Thyroid gland (tissue), 4 donors: ENCODE data around the gene LRGUK. TPM values are rescaled to one million over a fixed set of nuclear protein-coding genes. Genes with fewer than 3 reads are reported as not detected.

Source experiments
- DNase-seq, 2 donors: peaks; one replicate each; pipeline ENCODE4 v3.0.0-alpha.2; 2019
- H3K27ac ChIP-seq, 3 donors: fragments of 200-600 bp; sonication (generic); 1 replicate in 2 of 3; 2 replicates in 1 of 3; pipeline ENCODE4 v1.5.1; 2016 to 2019; ENCODE audit warnings: mild to moderate bottlenecking in 1 of 3, moderate library complexity in 1 of 3
- H3K27me3 ChIP-seq: fragments of 200-600 bp; sonication (generic); one replicate; pipeline ENCODE4 v1.5.1; 2019
- H3K36me3 ChIP-seq, 2 donors: fragments of 200-600 bp; sonication (generic); one replicate each; pipeline ENCODE4 v1.5.1; 2016 to 2019
- H3K4me1 ChIP-seq, 2 donors: fragments of 200-600 bp; sonication (generic); one replicate each; pipeline ENCODE4 v1.5.1; 2017 to 2019
- H3K4me3 ChIP-seq, 3 donors: fragments of 200-600 bp; sonication (generic); replicated peaks in 1 of 3; 1 replicate in 2 of 3; 2 replicates in 1 of 3; pipeline ENCODE4 v1.5.1; 2016; ENCODE audit warnings: mild to moderate bottlenecking in 1 of 3
- H3K9me3 ChIP-seq: fragments of 200-600 bp; sonication (generic); one replicate; pipeline ENCODE4 v1.5.1; 2017
- POLR2A ChIP-seq, 2 donors: fragments of 450-650 bp; IDR thresholded peaks; one replicate each; pipeline ENCODE4 v1.6.1; 2017; ENCODE audit warnings: antibody characterized with exemption in 2 of 2, mild to moderate bottlenecking in 2 of 2, moderate library complexity in 1 of 2
- WGBS, 2 donors: methylation state at CpG; one replicate each; pipeline ENCODE4 v1.1.5; 2017; 5-methylcytosine and 5-hydroxymethylcytosine counted together
- intact Hi-C: fragments of 100-400 bp; cut with DNase I; formaldehyde crosslinking; loops from one replicate; pipeline ENCODE4 v1.15.1; 2023
- total RNA-seq, 4 donors: library from RNA; depleted of rRNA; stranded (reverse); fragments of >200 nt; gene quantifications; one replicate each; pipeline ENCODE4 v1.2.3, GENCODE V29; 2016
- TF ChIP-seq, protein P1 (sequence below), 6 experiments: fragments of 200-600 bp in 3 of 6; fragments of 450-650 bp in 3 of 6; sonication (generic) in 3 of 6; IDR thresholded peaks; one replicate each; pipeline ENCODE4 v1.5.1; 2016 to 2019; ENCODE audit warnings: antibody characterized with exemption in 6 of 6, mild to moderate bottlenecking in 2 of 6, inconsistent platforms in 1 of 6, moderate library complexity in 1 of 6

Gene LRGUK
- total RNA-seq, 4 donors from 2014 or later = 0.67 to 3.7 (median 2.7) TPM

DNA sequence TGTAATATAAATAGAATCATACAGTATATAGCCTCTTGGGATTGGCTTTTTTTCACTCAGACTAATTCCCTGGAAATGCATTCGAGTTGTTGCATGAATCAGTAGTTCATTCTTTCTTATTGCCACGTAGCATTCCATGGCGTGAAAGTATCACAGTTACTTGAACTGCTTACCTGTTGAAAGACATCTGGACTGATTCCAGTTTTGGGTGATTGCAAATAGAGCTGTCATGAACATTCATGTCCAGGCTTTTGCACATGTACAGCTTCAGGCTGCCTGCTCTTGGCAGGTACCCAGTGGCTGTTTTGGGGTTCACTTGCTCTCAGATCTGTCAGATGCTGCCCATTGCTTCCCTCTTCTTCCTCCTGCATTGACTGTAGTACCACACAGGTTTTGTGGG lies 54.9 kb downstream of the LRGUK start:
- 56 to 59% methylated on average over 3 of the region's 3 CpGs for WGBS, 2 donors

DNA sequence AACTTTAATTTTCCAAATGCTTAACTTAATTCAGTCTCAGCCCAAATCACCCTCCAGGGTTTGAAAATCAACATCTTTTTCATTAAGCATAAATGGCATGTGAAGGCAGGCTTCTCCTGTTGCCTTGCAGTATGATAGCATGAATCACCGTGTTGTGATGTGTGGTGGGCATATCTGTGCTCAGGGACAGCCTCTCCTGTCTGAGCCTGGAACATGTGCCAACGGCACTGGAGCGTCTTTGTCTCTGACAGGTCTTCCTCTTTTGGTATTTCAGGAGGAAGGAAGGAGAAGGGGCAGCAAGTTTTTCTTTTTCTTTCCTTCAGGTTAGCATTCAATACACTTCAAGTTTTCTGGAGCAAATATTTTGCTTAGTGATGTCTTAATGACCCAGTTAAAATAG lies 57.6 kb downstream of the LRGUK start:
- TF ChIP-seq POLR2A (IDR thresholded peaks at IDR 0.05) = no peak
- TF ChIP-seq, protein P1, sequence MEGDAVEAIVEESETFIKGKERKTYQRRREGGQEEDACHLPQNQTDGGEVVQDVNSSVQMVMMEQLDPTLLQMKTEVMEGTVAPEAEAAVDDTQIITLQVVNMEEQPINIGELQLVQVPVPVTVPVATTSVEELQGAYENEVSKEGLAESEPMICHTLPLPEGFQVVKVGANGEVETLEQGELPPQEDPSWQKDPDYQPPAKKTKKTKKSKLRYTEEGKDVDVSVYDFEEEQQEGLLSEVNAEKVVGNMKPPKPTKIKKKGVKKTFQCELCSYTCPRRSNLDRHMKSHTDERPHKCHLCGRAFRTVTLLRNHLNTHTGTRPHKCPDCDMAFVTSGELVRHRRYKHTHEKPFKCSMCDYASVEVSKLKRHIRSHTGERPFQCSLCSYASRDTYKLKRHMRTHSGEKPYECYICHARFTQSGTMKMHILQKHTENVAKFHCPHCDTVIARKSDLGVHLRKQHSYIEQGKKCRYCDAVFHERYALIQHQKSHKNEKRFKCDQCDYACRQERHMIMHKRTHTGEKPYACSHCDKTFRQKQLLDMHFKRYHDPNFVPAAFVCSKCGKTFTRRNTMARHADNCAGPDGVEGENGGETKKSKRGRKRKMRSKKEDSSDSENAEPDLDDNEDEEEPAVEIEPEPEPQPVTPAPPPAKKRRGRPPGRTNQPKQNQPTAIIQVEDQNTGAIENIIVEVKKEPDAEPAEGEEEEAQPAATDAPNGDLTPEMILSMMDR (IDR thresholded peaks at IDR 0.05) = no peak
- H3K4me1 ChIP-seq = no peaks in the 10 kb centered on the region
- intact Hi-C loops = no loop called here
- 84 to 91% methylated on average over 3 of the region's 3 CpGs for WGBS, 2 donors
- no peak overlapping the region for H3K4me3 ChIP-seq
- H3K36me3 ChIP-seq = no peaks in the 10 kb centered on the region
- no peak for DNase-seq
- H3K9me3 ChIP-seq = no peaks in the 10 kb centered on the region
- no peak overlapping the region for H3K27ac ChIP-seq
- H3K27me3 ChIP-seq = no peaks in the 10 kb centered on the region

More for the DNA sequence above, 54.9 kb downstream of the LRGUK start:
- Histone ChIP-seq H3K36me3 (no peaks in the 10 kb centered on the region), H3K4me1 (no peaks in the 10 kb centered on the region), H3K9me3 (no peaks in the 10 kb centered on the region), H3K27me3 (no peaks in the 10 kb centered on the region), H3K4me3 (no peak overlapping the region), H3K27ac (no peak overlapping the region)
- intact Hi-C loops = no loop called here
- DNase-seq = no peak
- TF ChIP-seq POLR2A (IDR thresholded peaks at IDR 0.05) = no peak
- TF ChIP-seq, protein P1 (IDR thresholded peaks at IDR 0.05) = no peak

DNA sequence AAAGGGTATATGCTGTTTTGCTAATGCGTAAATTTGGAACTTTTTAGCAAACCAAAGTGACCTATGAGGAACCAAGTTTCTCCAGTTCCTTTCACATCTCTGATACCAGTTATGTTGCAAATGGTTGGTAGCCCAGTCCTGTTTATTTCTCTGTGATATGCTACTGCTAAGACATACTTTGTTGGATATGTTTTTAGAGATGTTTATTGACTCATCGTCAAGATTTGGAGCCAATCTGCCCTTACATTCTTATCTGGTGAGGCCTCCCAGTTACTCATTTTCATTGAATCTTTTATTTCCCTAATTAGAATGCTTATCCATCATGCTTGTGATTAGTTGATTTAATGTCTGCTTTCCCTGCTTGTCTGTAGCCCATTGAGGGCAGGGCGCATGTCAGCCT lies 58.9 kb downstream of the LRGUK start:
- 65% methylated on average over 3 of the region's 3 CpGs for WGBS, 2 donors
- H3K27ac ChIP-seq = no peak overlapping the region
- DNase-seq = no peak
- no peaks in the 10 kb centered on the region for H3K4me1 ChIP-seq
- TF ChIP-seq POLR2A (IDR thresholded peaks at IDR 0.05) = no peak
- TF ChIP-seq, protein P1 (IDR thresholded peaks at IDR 0.05) = no peak
- intact Hi-C loops = no loop called here
- H3K27me3 ChIP-seq = no peaks in the 10 kb centered on the region
- H3K9me3 ChIP-seq = no peaks in the 10 kb centered on the region
- H3K36me3 ChIP-seq = no peaks in the 10 kb centered on the region
- no peak overlapping the region for H3K4me3 ChIP-seq

DNA sequence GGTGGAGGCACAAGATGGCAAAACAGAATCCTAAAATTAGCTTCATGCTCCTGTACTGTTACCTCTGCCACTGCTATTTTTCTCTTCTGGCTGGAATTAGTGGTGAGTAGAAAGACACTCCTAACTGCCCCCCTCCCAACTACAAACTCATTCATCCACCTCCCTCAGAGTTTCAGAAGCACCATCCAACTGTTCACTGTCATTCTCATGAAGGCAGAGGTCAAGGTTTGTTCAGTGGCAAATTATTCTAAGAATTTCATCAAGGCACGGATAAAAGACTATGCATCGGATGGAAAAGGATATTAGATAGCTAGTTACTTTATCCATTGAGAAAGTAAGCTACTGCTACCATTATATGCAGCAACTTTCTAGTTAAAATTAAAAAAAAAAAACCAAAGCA lies 59.7 kb downstream of the LRGUK start:
- H3K4me1 ChIP-seq = no peaks in the 10 kb centered on the region
- H3K36me3 ChIP-seq = no peaks in the 10 kb centered on the region
- H3K9me3 ChIP-seq = no peaks in the 10 kb centered on the region
- TF ChIP-seq POLR2A (IDR thresholded peaks at IDR 0.05) = no peak
- TF ChIP-seq, protein P1 (IDR thresholded peaks at IDR 0.05) = no peak
- WGBS, 2 donors = 89% methylated on average over 2 of the region's 2 CpGs
- no peak overlapping the region for H3K27ac ChIP-seq
- intact Hi-C loops = no loop called here
- no peak overlapping the region for H3K4me3 ChIP-seq
- H3K27me3 ChIP-seq = no peaks in the 10 kb centered on the region
- no peak for DNase-seq

DNA sequence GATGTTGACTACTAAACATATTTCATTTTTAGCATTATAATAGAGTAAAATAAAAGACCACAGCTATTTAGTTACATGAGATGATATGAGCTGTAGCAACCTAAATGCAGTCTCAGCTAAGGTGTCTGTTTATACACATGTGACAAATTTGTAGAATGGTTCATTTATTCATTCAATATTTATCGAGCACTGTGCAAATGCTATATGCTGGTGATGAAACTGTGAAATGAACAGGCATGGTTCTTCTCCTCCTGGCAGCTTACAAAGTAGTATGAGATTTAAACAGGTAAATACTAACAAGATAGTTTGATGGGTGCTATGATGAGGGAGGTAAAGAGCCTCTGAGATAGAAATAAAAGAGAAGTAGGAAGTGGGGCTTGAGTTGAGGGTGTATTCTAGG lies 60.8 kb downstream of the LRGUK start:
- 96 to 98% methylated on average over 1 of the region's 1 CpG for WGBS, 2 donors
- H3K36me3 ChIP-seq = no peaks in the 10 kb centered on the region
- no peaks in the 10 kb centered on the region for H3K4me1 ChIP-seq
- H3K9me3 ChIP-seq = no peaks in the 10 kb centered on the region
- no peak for DNase-seq
- TF ChIP-seq POLR2A (IDR thresholded peaks at IDR 0.05) = no peak
- TF ChIP-seq, protein P1 (IDR thresholded peaks at IDR 0.05) = no peak
- no peak overlapping the region for H3K27ac ChIP-seq
- intact Hi-C loops = no loop called here
- no peaks in the 10 kb centered on the region for H3K27me3 ChIP-seq
- H3K4me3 ChIP-seq = no peak overlapping the region
